ENCODE measurements around the gene FGD2.

Gene FGD2

GRCh38 chr6:37005061-37005810, at the start of gene FGD2:
Gene FGD2 (plus strand): TSS chr6:37005655. CDS start chr6:37005818, 163 bp downstream.
- no peak for DNase-seq

GRCh38 chr6:36955671-36956445, 49.6 kb upstream of the FGD2 start:
- no peak for DNase-seq

- no peak for DNase-seq
Measured at GRCh38 chr6:36956446-36956820, 49.0 kb upstream of the FGD2 start.

- no peak for DNase-seq
Measured at GRCh38 chr6:36957773-36958271, 47.6 kb upstream of the FGD2 start.

GRCh38 chr6:36958775-36959554, 46.5 kb upstream of the FGD2 start:
- no peak for DNase-seq

GRCh38 chr6:36959555-36960250, 45.8 kb upstream of the FGD2 start:
- no peak for DNase-seq

- no peak for DNase-seq
Measured at GRCh38 chr6:36961441-36962435, 43.7 kb upstream of the FGD2 start.

GRCh38 chr6:36962874-36963273, 42.6 kb upstream of the FGD2 start:
- no peak for DNase-seq

- no peak for DNase-seq
Measured at GRCh38 chr6:36963451-36964290, 41.8 kb upstream of the FGD2 start.

GRCh38 chr6:36964349-36964748, 41.1 kb upstream of the FGD2 start:
- no peak for DNase-seq

GRCh38 chr6:36964908-36965307, 40.5 kb upstream of the FGD2 start:
- DNase-seq: no peak

- DNase-seq: no peak
Measured at GRCh38 chr6:36967301-36967700, 38.2 kb upstream of the FGD2 start.

- no peak for DNase-seq
Measured at GRCh38 chr6:36967757-36968156, 37.7 kb upstream of the FGD2 start.

- DNase-seq: no peak
Measured at GRCh38 chr6:36968266-36968977, 37.0 kb upstream of the FGD2 start.

- no peak for DNase-seq
Measured at GRCh38 chr6:36969240-36969691, 36.2 kb upstream of the FGD2 start.

- DNase-seq: no peak
Measured at GRCh38 chr6:36969988-36970891, 35.2 kb upstream of the FGD2 start.

- no peak for DNase-seq
Measured at GRCh38 chr6:36970892-36971842, 34.3 kb upstream of the FGD2 start.
